HFFc6 (cell line): ENCODE data around the gene DBP. TPM values are rescaled to one million over a fixed set of nuclear protein-coding genes. Genes with fewer than 3 reads are reported as not detected.
A peak's percentile ranks its signal among the peaks of the same experiment; 100 is the strongest.

ENCODE experiments used
- DNase-seq: peaks from one replicate; pipeline ENCODE4 v3.0.0-alpha.2; 2018
- H3K27ac Mint-ChIP-seq: 2 replicates; pipeline ENCODE4 v1.8.0; 2020; ENCODE audit warnings: mild to moderate bottlenecking, mixed read lengths
- H3K27me3 Mint-ChIP-seq: 2 replicates; pipeline ENCODE4 v1.8.0; 2021; ENCODE audit warnings: mild to moderate bottlenecking, moderate library complexity, mixed read lengths; ENCODE audit not compliant: insufficient read depth
- H3K36me3 Mint-ChIP-seq: 2 replicates; pipeline ENCODE4 v1.8.0; 2021; ENCODE audit warnings: low read depth, mixed read lengths
- H3K4me1 Mint-ChIP-seq: 2 replicates; pipeline ENCODE4 v1.8.0; 2020; ENCODE audit warnings: low read depth, mixed read lengths
- H3K4me3 Mint-ChIP-seq: 2 replicates; pipeline ENCODE4 v1.8.0; 2020; ENCODE audit warnings: mild to moderate bottlenecking, moderate library complexity, mixed read lengths
- H3K9me3 Mint-ChIP-seq: 2 replicates; pipeline ENCODE4 v1.8.0; 2020; ENCODE audit warnings: mild to moderate bottlenecking, mixed read lengths
- CTCF ChIP-seq: fragments of 200-600 bp; sonication (generic); IDR thresholded peaks from 2 replicates; pipeline ENCODE4 v1.5.0; 2021; ENCODE audit warnings: antibody characterized with exemption, mild to moderate bottlenecking
- total RNA-seq, 6 experiments: library from RNA; stranded (reverse); fragmentation: NEBNext Ultra II Directional; extraction: Animal tissue kit (Norgen Biotek cat#: 25700); gene quantifications; 2 replicates in 1 of 6; 3 replicates in 5 of 6; pipeline ENCODE4 v1.2.3, GENCODE V29; 2021

Gene DBP
- total RNA-seq, 6 experiments from 2014 or later = 3.8 to 5.7 (median 4.4) TPM

DNA sequence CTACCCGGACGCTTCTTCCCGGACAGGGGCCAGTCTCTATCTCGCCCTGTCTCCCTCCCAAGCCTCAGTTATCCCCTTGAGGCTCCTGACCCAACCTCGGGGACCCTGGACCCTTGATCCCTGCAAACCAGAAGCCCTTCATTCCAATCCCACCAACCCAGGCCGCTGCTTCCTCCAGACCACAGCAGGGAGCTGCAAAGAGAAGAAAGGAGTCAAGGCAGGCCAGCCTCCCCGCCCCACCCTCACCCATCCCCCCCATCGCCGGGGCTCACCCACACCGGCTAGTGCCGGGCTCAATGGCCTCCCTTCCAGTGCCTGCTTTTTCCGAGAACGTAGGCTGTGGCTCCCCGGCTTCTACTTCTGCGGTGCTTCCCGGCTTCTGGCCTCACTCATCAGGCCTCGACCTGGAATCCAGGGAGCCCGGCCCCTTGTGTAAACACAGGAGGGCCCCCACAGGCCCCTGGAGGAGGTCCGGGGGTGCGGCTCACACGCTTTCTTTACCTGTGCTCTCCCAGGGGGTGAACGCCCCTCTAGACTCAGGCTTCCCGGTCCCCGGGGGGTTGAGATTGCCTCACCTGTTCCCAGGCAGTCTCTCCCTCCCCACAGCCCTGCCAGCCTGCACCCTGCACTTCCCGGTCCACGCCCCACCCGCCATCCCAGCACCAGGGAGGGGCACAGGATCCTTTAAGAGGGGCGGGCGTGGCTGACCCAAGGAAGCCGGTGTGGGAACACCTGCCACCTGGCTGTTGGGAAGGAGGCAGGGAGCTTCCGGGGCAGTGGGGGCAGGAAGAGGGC is 22.5 kb downstream of the DBP start, which contains the start of gene FAM83E:
Gene FAM83E (minus strand): TSS at position 641 of the 795 bp plus-strand sequence. CDS start 1,704 bp downstream, outside the sequence.
- no peak for TF ChIP-seq CTCF
- peaks cover 34% of the 10 kb centered on the region for H3K36me3 Mint-ChIP-seq
- H3K9me3 Mint-ChIP-seq = no peaks in the 10 kb centered on the region
- H3K4me1 Mint-ChIP-seq = peaks cover 20% of the 10 kb centered on the region
- H3K27ac Mint-ChIP-seq = peak within 1 kb of the TSS; percentile 43
- peaks cover 25% of the 10 kb centered on the region for H3K27me3 Mint-ChIP-seq
- DNase-seq = no peak
- peak within 1 kb of the TSS; percentile 9 for H3K4me3 Mint-ChIP-seq

DNA sequence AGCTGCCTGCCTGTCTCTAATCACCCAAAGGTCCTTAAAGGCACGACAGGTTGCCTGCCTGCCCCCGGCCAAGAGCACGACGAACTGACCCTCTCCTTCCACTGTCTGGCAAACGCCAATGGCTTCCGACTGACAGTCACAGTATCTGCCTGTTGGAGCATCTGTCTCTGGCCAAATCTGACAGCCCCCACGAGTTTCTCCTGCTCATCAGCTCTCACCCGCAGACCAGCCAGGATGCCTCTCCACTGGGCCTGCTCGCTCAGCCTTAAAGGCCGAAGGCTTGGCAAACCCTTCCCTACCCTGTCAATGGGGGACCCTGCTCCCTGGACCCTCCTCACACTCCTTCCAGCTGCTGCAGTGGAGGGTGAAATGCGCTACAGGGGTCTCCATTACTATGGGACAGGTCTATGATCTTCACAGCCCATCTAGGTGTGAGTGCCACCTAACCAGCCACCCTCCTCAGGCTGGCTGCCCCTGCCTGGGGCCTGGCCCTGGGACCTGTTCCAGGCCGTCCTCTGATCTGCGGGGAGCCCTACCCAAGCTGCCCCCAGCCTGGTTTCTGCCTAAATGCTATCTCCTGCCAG is 23.2 kb downstream of the DBP start:
- Mint-ChIP-seq H3K4me3 (peak overlapping the region; percentile 6), H3K27me3 (peaks cover 24% of the 10 kb centered on the region), H3K9me3 (no peaks in the 10 kb centered on the region), H3K27ac (peak overlapping the region; percentile 43), H3K4me1 (peaks cover 16% of the 10 kb centered on the region; the same call in 1 of the 2 replicates), H3K36me3 (peaks cover 31% of the 10 kb centered on the region)
- TF ChIP-seq CTCF = no peak
- DNase-seq = no peak

- peaks cover 16% of the 10 kb centered on the region; the same call in 1 of the 2 replicates for H3K4me1 Mint-ChIP-seq
- H3K27ac Mint-ChIP-seq = peak overlapping the region; percentile 43; the same call in 1 of the 2 replicates
- H3K4me3 Mint-ChIP-seq = peak overlapping the region; percentile 6; the same call in 1 of the 2 replicates
- no peak for TF ChIP-seq CTCF
- no peaks in the 10 kb centered on the region for H3K9me3 Mint-ChIP-seq
- DNase-seq = peak; percentile 23
- peaks cover 25% of the 10 kb centered on the region for H3K36me3 Mint-ChIP-seq
- peaks cover 17% of the 10 kb centered on the region for H3K27me3 Mint-ChIP-seq
Measured at GRCh38 chr19:48613024-48613851, 23.9 kb downstream of the DBP start.

DNA sequence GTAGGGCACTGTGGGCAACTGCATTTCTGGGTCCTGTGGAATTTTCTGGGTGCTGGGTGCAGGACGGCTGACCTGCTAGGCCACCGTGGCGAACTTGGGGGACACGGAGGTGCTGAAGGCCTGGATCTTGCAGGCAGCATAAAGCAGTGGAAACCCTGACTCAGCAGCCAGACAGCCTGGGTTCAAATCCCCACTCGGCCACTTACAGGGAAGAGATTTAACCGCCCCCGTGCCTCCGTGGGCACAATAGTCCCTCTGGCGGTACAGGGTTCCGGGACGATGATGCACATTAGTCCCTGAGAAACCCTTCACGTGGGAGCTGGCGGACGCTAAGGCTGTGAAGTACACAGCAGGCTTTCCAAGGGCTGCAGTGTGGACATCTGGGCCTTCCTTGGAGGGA is 25.3 kb downstream of the DBP start:
- TF ChIP-seq CTCF = no peak
- Mint-ChIP-seq H3K4me3 (no peak overlapping the region), H3K27ac (no peak overlapping the region), H3K9me3 (no peaks in the 10 kb centered on the region), H3K27me3 (peaks cover 16% of the 10 kb centered on the region), H3K36me3 (peaks cover 11% of the 10 kb centered on the region), H3K4me1 (peaks cover 9% of the 10 kb centered on the region; the same call in 1 of the 2 replicates)
- no peak for DNase-seq

DNA sequence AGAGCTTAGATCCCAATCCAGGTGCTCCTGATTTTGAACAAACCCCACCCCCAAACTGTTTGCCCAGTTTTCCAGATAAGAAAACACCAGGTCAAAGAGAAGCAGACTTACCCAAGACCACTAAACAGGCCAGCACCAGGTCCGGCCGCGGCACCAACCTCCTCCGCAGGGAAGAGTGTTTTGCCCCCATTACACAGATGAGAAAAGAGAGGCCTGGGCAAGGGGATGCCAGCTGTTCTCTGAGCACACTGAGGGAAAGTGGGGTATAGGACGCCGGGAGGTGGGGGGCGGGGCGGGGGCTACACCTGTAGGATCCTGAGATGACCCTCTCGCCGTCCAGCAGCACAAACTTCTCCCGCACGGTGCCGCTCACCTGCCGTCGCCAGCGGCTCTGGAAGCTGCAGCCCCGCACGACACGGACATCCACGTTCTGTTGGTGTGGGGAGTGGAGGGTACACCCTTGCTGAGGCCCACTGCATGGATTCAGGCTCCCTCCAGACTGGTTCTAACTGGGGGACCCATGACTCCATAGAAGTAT is 27.5 kb downstream of the DBP start:
- Mint-ChIP-seq H3K27me3 (peaks cover 16% of the 10 kb centered on the region), H3K4me3 (no peak overlapping the region), H3K4me1 (no peaks in the 10 kb centered on the region), H3K36me3 (no peaks in the 10 kb centered on the region), H3K27ac (no peak overlapping the region), H3K9me3 (no peaks in the 10 kb centered on the region)
- TF ChIP-seq CTCF = no peak
- DNase-seq = no peak
